HCT116 (cell line): Measurements from ENCODE around the gene SLC6A7. TPM values are rescaled to one million over a fixed set of nuclear protein-coding genes. Genes with fewer than 3 reads are reported as not detected.

Experiments
- ATAC-seq: fragments of 200-7000 bp; cut with Tn5 transposase; 2 replicates; pipeline ENCODE4 v1.9.1; 2020; ENCODE audit warnings: mild to moderate bottlenecking, moderate library complexity
- BruUV-seq: library from RNA; stranded (reverse); fragments of 400-500 nt; replicated peaks from 2 replicates; lab custom pipeline; 2021; lab: Mats Ljungman, UMichigan
- CTCF ChIA-PET: fragments of 300-600 bp; sonication (Branson Sonifier 250); formaldehyde crosslinking; loops from one replicate; lab custom pipeline; 2021; ENCODE audit warnings: antibody characterized with exemption; lab: Charles Lee
- POLR2A ChIA-PET: fragments of 300-600, 350-600 bp; sonication (Branson Sonifier 250); formaldehyde crosslinking; loops from one replicate; lab custom pipeline; 2021; ENCODE audit warnings: antibody characterized with exemption; lab: Charles Lee
- RAD21 ChIA-PET, 2 experiments: fragments of 300-600 bp; sonication (Branson Sonifier 250); formaldehyde crosslinking; loops; one replicate each; lab custom pipeline; 2023; ENCODE audit warnings: low total read pairs in 2 of 2; ENCODE audit not compliant: uncharacterized antibody in 2 of 2, unreplicated experiment in 2 of 2, low non-redundant PET in 1 of 2; lab: Charles Lee
- DNase-seq: peaks from one replicate; pipeline ENCODE4 v3.0.0-alpha.2; 2010; ENCODE audit warnings: low read depth, low spot score
- H2AFZ ChIP-seq: fragments of 200-600 bp; shearing (Covaris generic), sonication (generic); 2 replicates; pipeline ENCODE4 v1.6.1; 2017; ENCODE audit warnings: low read depth, mixed run types, mixed read lengths, antibody characterized with exemption, low read length; ENCODE audit not compliant: poor library complexity, severe bottlenecking
- H3K27ac ChIP-seq: 2 replicates; pipeline ENCODE4 v1.5.1; 2012; ENCODE audit warnings: low read depth, low read length
- H3K27me3 ChIP-seq: fragments of 200-600 bp; sonication (generic); 2 replicates; pipeline ENCODE4 v1.6.1; 2016; ENCODE audit warnings: mixed run types, low read length, mixed read lengths; ENCODE audit not compliant: insufficient read depth
- H3K36me3 ChIP-seq, 2 experiments: fragments of 200-500 bp in 1 of 2; fragments of 200-600 bp in 1 of 2; sonication (Bioruptor generic) in 1 of 2; sonication (generic) in 1 of 2; 2 replicates each; pipeline versions ENCODE4 v1.5.1 to v1.6.1; 2014 to 2016; ENCODE audit warnings: low read length in 2 of 2, inconsistent platforms in 1 of 2, mixed read lengths in 1 of 2, mixed run types in 1 of 2; ENCODE audit not compliant: insufficient read depth in 2 of 2, control insufficient read depth in 1 of 2
- H3K4me1 ChIP-seq, 2 experiments: fragments of 200-600 bp in 1 of 2; sonication (generic) in 1 of 2; 2 replicates each; pipeline versions ENCODE4 v1.5.1 to v1.6.1; 2012 to 2017; ENCODE audit warnings: low read length in 2 of 2, inconsistent platforms in 1 of 2, mild to moderate bottlenecking in 1 of 2, mixed read lengths in 1 of 2, mixed run types in 1 of 2, moderate library complexity in 1 of 2; ENCODE audit not compliant: insufficient read depth in 2 of 2, control insufficient read depth in 1 of 2
- H3K4me2 ChIP-seq: fragments of 200-600 bp; sonication (generic); 2 replicates; pipeline ENCODE4 v1.6.1; 2017; ENCODE audit warnings: mixed run types, low read length, mixed read lengths
- H3K4me3 ChIP-seq, 2 experiments: fragments of 200-600 bp in 1 of 2; sonication (generic) in 1 of 2; replicated peaks in 1 of 2; 2 replicates each; pipeline ENCODE4 v1.5.1; 2011 to 2016; ENCODE audit warnings: low read length in 2 of 2, control low read depth in 1 of 2, low read depth in 1 of 2, mild to moderate bottlenecking in 1 of 2, mixed read lengths in 1 of 2, mixed run types in 1 of 2
- H3K79me2 ChIP-seq: fragments of 200-600 bp; sonication (generic); 2 replicates; pipeline ENCODE4 v1.6.1; 2017; ENCODE audit warnings: mild to moderate bottlenecking, mixed run types, low read length, moderate library complexity, mixed read lengths; ENCODE audit not compliant: insufficient read depth
- H3K9ac ChIP-seq: fragments of 200-600 bp; sonication (generic); 2 replicates; pipeline ENCODE4 v1.6.1; 2016; ENCODE audit warnings: low read length, mixed read lengths
- H3K9me2 ChIP-seq: fragments of 200-600 bp; sonication (generic), shearing (Covaris generic); 2 replicates; pipeline ENCODE4 v1.6.1; 2017; ENCODE audit warnings: mixed run types, mild to moderate bottlenecking, moderate library complexity; ENCODE audit not compliant: insufficient read depth
- H3K9me3 ChIP-seq, 2 experiments: fragments of 200-500 bp in 1 of 2; fragments of 200-600 bp in 1 of 2; sonication (Bioruptor generic) in 1 of 2; sonication (generic) in 1 of 2; 2 replicates each; pipeline ENCODE4 v1.6.1; 2014 to 2017; ENCODE audit warnings: low read length in 2 of 2, mixed read lengths in 2 of 2, inconsistent platforms in 1 of 2, low read depth in 1 of 2, mild to moderate bottlenecking in 1 of 2, mixed run types in 1 of 2, moderate library complexity in 1 of 2; ENCODE audit not compliant: control insufficient read depth in 1 of 2, insufficient read depth in 1 of 2
- H4K20me1 ChIP-seq: fragments of 200-600 bp; sonication (generic), shearing (Covaris generic); 2 replicates; pipeline ENCODE4 v1.6.1; 2017; ENCODE audit warnings: mixed run types, mild to moderate bottlenecking, moderate library complexity; ENCODE audit not compliant: insufficient read depth
- ELF1 ChIP-seq: IDR thresholded peaks from 2 replicates; pipeline ENCODE4 v1.6.1; 2012; ENCODE audit warnings: low read depth, borderline replicate concordance
- EZH2 ChIP-seq: fragments of 200-600 bp; sonication (generic); IDR thresholded peaks from 2 replicates; pipeline ENCODE4 v1.6.1; 2017; ENCODE audit warnings: antibody characterized with exemption, mixed run types
- JUND ChIP-seq: IDR thresholded peaks from 2 replicates; pipeline ENCODE4 v1.6.1; 2012
- POLR2AphosphoS5 ChIP-seq: IDR thresholded peaks from 2 replicates; pipeline ENCODE4 v1.6.1; 2011; ENCODE audit warnings: mild to moderate bottlenecking, low read depth, low read length, moderate library complexity
- SIN3A ChIP-seq: IDR thresholded peaks from 2 replicates; pipeline ENCODE4 v1.6.1; 2012; ENCODE audit warnings: low read depth
- SP1 ChIP-seq: IDR thresholded peaks from 2 replicates; pipeline ENCODE4 v1.6.1; 2012; ENCODE audit warnings: low read depth
- YY1 ChIP-seq: IDR thresholded peaks from 2 replicates; pipeline ENCODE4 v1.6.1; 2011; ENCODE audit warnings: low read length, low read depth, moderate library complexity, mild to moderate bottlenecking; ENCODE audit not compliant: insufficient replicate concordance; ENCODE audit errors: extremely low read depth
- ZFX ChIP-seq: fragments of 450-650 bp; IDR thresholded peaks from 2 replicates; pipeline ENCODE4 v1.6.1; 2017
- ZNF274 ChIP-seq: fragments of 200-500 bp; sonication (Bioruptor generic); IDR thresholded peaks from 2 replicates; pipeline ENCODE4 v1.6.1; 2014; ENCODE audit warnings: mild to moderate bottlenecking, low read depth, low read length, inconsistent platforms
- intact Hi-C: fragments of 100-400 bp; cut with micrococcal nuclease; formaldehyde crosslinking; loops from 2 replicates; pipeline ENCODE4 v1.10.0; 2022
- total RNA-seq: library from RNA; stranded (reverse); gene quantifications from one replicate; pipeline ENCODE4 v1.2.1, GENCODE V29; 2021; ENCODE audit not compliant: unreplicated experiment
- TF ChIP-seq, protein P1 (sequence below): IDR thresholded peaks from 2 replicates; pipeline ENCODE4 v1.6.1; 2012
- TF ChIP-seq, protein P2 (sequence below): IDR thresholded peaks from 2 replicates; pipeline ENCODE4 v1.6.1; 2012

Gene SLC6A7
- total RNA-seq, 1 experiment from 2014 or later, result not detected

DNA sequence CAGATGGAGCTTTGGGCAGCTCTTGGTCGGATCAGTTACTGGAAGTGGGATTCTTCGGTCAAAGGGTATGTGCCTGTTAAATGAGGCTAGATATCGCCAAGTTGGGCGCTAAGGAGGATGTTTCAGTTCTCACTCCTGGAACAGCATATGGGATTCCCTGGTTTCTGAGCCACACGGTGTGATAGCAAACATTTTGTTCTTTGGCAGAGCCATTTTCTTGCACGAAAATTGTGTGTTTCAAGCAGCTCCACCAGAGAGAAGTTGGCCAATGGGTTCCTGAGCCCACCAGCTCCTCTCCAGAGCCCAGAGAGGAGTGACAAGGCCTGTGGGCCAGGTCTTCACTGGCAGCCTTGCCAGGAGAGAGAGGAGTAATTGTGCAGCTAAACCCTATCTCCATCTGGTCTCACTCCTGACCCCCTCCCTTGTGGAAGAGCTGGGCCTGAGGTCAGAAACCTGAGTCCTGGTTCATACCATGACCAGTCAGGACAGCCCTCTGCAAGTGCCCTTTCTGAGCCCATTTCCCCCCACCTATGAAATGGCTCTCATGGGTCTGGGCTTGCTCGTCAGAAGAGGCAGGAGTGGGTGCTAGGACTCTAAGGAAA lies 10.7 kb upstream of the SLC6A7 start:
- ChIA-PET CTCF (no interaction called here), POLR2A (no interaction called here), RAD21 (no interaction called here)
- TF ChIP-seq ZNF274, result no peak
- TF ChIP-seq EZH2, result no peak
- no peak for TF ChIP-seq ZFX
- no peak for TF ChIP-seq JUND
- TF ChIP-seq POLR2AphosphoS5, result no peak
- TF ChIP-seq, protein P1, sequence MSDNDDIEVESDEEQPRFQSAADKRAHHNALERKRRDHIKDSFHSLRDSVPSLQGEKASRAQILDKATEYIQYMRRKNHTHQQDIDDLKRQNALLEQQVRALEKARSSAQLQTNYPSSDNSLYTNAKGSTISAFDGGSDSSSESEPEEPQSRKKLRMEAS, result no peak
- TF ChIP-seq YY1, result no peak
- TF ChIP-seq ELF1, result no peak
- TF ChIP-seq SP1, result no peak
- TF ChIP-seq, protein P2, sequence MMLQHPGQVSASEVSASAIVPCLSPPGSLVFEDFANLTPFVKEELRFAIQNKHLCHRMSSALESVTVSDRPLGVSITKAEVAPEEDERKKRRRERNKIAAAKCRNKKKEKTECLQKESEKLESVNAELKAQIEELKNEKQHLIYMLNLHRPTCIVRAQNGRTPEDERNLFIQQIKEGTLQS, result no peak
- TF ChIP-seq SIN3A, result no peak
- H3K27ac ChIP-seq, result no peak overlapping the region
- no peaks in the 10 kb centered on the region for H4K20me1 ChIP-seq
- no peak overlapping the region for H3K9ac ChIP-seq
- H3K9me3 ChIP-seq, result no peaks in the 10 kb centered on the region
- intact Hi-C loops, result no loop called here
- no peaks in the 10 kb centered on the region for H3K4me1 ChIP-seq
- no peak for DNase-seq
- no peaks in the 10 kb centered on the region for H3K79me2 ChIP-seq
- no peaks in the 10 kb centered on the region for H3K36me3 ChIP-seq
- no peak overlapping the region for H2AFZ ChIP-seq
- ATAC-seq, result no peak
- no peaks in the 10 kb centered on the region for H3K27me3 ChIP-seq
- no TSS peak for BruUV-seq
- no peaks in the 10 kb centered on the region for H3K9me2 ChIP-seq
- H3K4me3 ChIP-seq, result no peak overlapping the region
- no peak overlapping the region for H3K4me2 ChIP-seq
